Spleen (tissue), 7 donors: ENCODE measurements around the gene PCSK7.

Experiments used
- CTCF ChIP-seq, 11 experiments: fragments of 200-600 bp in 7 of 11; fragments of 450-650 bp in 4 of 11; sonication (generic) in 4 of 11; IDR thresholded peaks in 8 of 11; conservative IDR thresholded peaks in 3 of 11; 1 replicate in 7 of 11; 2 replicates in 4 of 11; pipeline versions ENCODE4 v1.4.0 to v1.8.0; 2016 to 2021; ENCODE audit warnings: antibody characterized with exemption in 11 of 11, inconsistent platforms in 4 of 11, mild to moderate bottlenecking in 1 of 11
- POLR2A ChIP-seq, 3 donors: fragments of 450-650 bp; IDR thresholded peaks; one replicate each; pipeline ENCODE4 v1.5.1; 2017; ENCODE audit warnings: antibody characterized with exemption in 3 of 3, mild to moderate bottlenecking in 1 of 3
- donor health status: DM: no; HTN: no; CAD: no; lungs with moderate emphysema.
- donor health status: DM: no; HTN: no; CAD: no.
- donor health status: DM: no; HTN: no; CAD: no.

DNA sequence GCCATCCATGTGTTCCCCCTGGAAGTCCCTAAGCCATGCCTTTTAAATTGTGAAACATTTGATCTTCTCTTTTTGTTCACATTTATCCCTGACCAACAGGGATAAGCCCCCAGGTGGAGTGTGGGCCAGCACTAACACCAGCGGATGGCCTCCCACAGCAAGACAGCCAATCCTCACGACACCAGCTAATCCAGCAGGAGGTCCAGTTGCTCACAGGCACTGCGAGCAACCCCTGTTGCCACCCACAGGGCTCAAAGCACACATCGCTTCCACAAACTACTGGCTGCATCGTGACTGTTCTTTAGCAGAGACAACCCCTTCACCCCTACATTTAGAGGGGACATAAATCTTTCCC lies 2.0 kb downstream of the PCSK7 start:
- no peak for TF ChIP-seq POLR2A (IDR thresholded peaks at IDR 0.05)
- no peak for TF ChIP-seq CTCF (IDR thresholded peaks at IDR 0.05 in 8 of 11, conservative IDR thresholded peaks at IDR 0.05 in 3 of 11)
